Vagina (tissue), 2 donors: ENCODE data around the gene RPUSD1.

ENCODE experiments used
- POLR2A ChIP-seq, 2 donors: fragments of 450-650 bp; IDR thresholded peaks; one replicate each; pipeline ENCODE4 v1.6.1; 2017; ENCODE audit warnings: antibody characterized with exemption in 2 of 2, mild to moderate bottlenecking in 2 of 2, moderate library complexity in 2 of 2
- POLR2AphosphoS5 ChIP-seq, 2 donors: sonication (generic); formaldehyde crosslinking; IDR thresholded peaks; one replicate each; pipeline ENCODE4 v1.9.0; 2017; ENCODE audit warnings: antibody characterized with exemption in 2 of 2, mild to moderate bottlenecking in 2 of 2, low read depth in 1 of 2; ENCODE audit not compliant: insufficient read depth in 1 of 2
- TF ChIP-seq, protein P1 (sequence below), 3 experiments: fragments of 450-650 bp in 2 of 3; fragments of 200-600 bp in 1 of 3; sonication (generic) in 1 of 3; IDR thresholded peaks; one replicate each; pipeline ENCODE4 v1.5.1; 2017 to 2019; ENCODE audit warnings: antibody characterized with exemption in 3 of 3, mild to moderate bottlenecking in 2 of 3, moderate library complexity in 2 of 3

DNA sequence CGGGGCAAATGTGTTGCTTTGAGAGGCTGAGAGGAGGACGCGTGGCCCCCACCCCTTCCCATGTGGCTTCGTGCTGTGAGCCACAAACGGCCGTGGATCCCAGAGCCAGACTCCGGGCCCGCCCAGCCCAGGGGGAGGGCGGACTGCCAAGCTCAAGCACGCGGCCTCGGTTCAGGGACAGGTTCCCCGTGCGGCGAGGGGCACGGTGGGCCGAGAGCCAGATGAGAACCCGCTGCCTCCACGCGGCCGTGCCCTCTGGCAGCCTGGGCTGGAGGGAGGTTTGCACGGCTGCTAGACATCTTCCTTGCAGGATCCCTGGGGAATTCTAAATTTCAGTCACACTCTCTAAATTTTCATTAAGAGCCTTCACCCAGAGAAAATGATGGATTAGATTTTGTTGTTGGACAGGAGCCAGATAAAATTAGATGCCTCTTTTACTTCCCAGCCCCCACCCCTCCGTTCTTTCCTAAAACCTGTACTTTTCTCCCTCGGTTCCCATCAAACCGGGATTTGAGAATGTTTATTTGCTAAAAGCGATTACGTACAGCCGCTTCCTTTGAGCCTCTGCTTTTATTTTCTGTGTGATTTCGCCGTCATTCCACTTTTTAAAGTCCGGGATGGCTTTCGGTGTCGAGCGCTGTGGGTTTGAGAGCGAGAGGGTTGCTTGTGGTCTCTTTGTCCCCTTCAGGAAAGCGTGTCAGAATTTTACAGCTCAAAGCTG is 37.3 kb upstream of the RPUSD1 start:
- TF ChIP-seq, protein P1, sequence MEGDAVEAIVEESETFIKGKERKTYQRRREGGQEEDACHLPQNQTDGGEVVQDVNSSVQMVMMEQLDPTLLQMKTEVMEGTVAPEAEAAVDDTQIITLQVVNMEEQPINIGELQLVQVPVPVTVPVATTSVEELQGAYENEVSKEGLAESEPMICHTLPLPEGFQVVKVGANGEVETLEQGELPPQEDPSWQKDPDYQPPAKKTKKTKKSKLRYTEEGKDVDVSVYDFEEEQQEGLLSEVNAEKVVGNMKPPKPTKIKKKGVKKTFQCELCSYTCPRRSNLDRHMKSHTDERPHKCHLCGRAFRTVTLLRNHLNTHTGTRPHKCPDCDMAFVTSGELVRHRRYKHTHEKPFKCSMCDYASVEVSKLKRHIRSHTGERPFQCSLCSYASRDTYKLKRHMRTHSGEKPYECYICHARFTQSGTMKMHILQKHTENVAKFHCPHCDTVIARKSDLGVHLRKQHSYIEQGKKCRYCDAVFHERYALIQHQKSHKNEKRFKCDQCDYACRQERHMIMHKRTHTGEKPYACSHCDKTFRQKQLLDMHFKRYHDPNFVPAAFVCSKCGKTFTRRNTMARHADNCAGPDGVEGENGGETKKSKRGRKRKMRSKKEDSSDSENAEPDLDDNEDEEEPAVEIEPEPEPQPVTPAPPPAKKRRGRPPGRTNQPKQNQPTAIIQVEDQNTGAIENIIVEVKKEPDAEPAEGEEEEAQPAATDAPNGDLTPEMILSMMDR (IDR thresholded peaks at IDR 0.05) = no peak
- TF ChIP-seq POLR2A (IDR thresholded peaks at IDR 0.05) = no peak
- TF ChIP-seq POLR2AphosphoS5 (IDR thresholded peaks at IDR 0.05; ENCODE audit: insufficient read depth in 1 of 2, low read depth in 1 of 2) = no peak
